ENCODE data around the gene POLRMT.

DNA sequence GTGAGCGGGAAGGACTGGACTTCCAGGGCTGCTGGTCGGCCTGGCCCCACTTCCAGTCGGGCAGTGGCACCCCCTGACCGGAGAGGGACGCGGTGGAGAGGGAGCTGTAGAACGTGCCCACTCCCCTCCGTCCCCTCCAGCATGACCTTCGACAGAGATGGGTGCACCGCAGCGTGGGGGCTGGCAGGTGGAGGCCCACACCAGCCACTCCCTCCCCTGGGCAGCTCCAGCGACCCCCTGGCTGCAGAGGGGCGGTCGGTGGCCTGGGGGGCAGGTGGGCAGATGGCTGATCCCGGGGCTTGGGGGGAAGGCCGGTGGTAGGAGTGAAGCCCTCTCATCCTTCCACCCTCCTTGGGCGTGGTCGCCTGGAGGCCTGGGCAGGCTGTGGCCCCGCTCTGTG is 41.2 kb downstream of the POLRMT start:
- TF ChIP-seq, protein P1, sequence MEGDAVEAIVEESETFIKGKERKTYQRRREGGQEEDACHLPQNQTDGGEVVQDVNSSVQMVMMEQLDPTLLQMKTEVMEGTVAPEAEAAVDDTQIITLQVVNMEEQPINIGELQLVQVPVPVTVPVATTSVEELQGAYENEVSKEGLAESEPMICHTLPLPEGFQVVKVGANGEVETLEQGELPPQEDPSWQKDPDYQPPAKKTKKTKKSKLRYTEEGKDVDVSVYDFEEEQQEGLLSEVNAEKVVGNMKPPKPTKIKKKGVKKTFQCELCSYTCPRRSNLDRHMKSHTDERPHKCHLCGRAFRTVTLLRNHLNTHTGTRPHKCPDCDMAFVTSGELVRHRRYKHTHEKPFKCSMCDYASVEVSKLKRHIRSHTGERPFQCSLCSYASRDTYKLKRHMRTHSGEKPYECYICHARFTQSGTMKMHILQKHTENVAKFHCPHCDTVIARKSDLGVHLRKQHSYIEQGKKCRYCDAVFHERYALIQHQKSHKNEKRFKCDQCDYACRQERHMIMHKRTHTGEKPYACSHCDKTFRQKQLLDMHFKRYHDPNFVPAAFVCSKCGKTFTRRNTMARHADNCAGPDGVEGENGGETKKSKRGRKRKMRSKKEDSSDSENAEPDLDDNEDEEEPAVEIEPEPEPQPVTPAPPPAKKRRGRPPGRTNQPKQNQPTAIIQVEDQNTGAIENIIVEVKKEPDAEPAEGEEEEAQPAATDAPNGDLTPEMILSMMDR (IDR thresholded peaks at IDR 0.05), result no peak
- no peak for TF ChIP-seq POLR2A (IDR thresholded peaks at IDR 0.05)
